A673 (cell line): Measurements from ENCODE around the gene DNAH8. TPM values are rescaled to one million over a fixed set of nuclear protein-coding genes. Genes with fewer than 3 reads are reported as not detected.

ENCODE experiments used
- BruUV-seq: library from RNA; stranded (reverse); fragments of 400-500 nt; replicated peaks from 2 replicates; lab custom pipeline; 2021; lab: Mats Ljungman, UMichigan
- CTCF ChIA-PET: fragments of 300-600 bp; sonication (Branson Sonifier 250); formaldehyde crosslinking; loops from one replicate; lab custom pipeline; 2022; ENCODE audit warnings: antibody characterized with exemption; lab: Charles Lee
- POLR2A ChIA-PET: fragments of 300-600 bp; sonication (Branson Sonifier 250); formaldehyde crosslinking; loops from one replicate; lab custom pipeline; 2022; ENCODE audit warnings: antibody characterized with exemption; ENCODE audit not compliant: low non-redundant PET; lab: Charles Lee
- DNase-seq: peaks from one replicate; pipeline ENCODE4 v3.0.0-alpha.2; 2015; ENCODE audit warnings: low spot score
- H3K27ac ChIP-seq: fragments of 200-600 bp; sonication (generic); 2 replicates; pipeline ENCODE4 v1.5.1; 2016; ENCODE audit warnings: mixed run types, low read depth, mild to moderate bottlenecking, mixed read lengths, antibody characterized with exemption, low read length; ENCODE audit not compliant: poor library complexity, severe bottlenecking
- H3K27me3 ChIP-seq: fragments of 200-600 bp; sonication (generic); replicated peaks from 2 replicates; pipeline ENCODE4 v1.6.1; 2017; ENCODE audit warnings: mixed run types, low read depth, mild to moderate bottlenecking, mixed read lengths, antibody characterized with exemption, low read length; ENCODE audit not compliant: insufficient read depth, poor library complexity
- H3K36me3 ChIP-seq: fragments of 200-600 bp; sonication (generic); 2 replicates; pipeline ENCODE4 v1.6.1; 2016; ENCODE audit warnings: mixed run types, mild to moderate bottlenecking, mixed read lengths, antibody characterized with exemption, low read length; ENCODE audit not compliant: insufficient read depth, poor library complexity, severe bottlenecking
- H3K4me1 ChIP-seq: fragments of 200-600 bp; sonication (generic); 2 replicates; pipeline ENCODE4 v1.6.1; 2017; ENCODE audit warnings: mixed run types, mild to moderate bottlenecking, mixed read lengths, antibody characterized with exemption, low read length; ENCODE audit not compliant: insufficient read depth, poor library complexity, severe bottlenecking
- H3K4me3 ChIP-seq: fragments of 200-600 bp; sonication (generic); 2 replicates; pipeline ENCODE4 v1.5.1; 2016; ENCODE audit warnings: low read depth, mixed run types, mild to moderate bottlenecking, mixed read lengths, low read length; ENCODE audit not compliant: poor library complexity, severe bottlenecking
- H3K9me3 ChIP-seq: fragments of 200-600 bp; sonication (generic); 2 replicates; pipeline ENCODE4 v1.6.1; 2016; ENCODE audit warnings: mixed run types, low read depth, mild to moderate bottlenecking, mixed read lengths, antibody characterized with exemption, low read length; ENCODE audit not compliant: poor library complexity, severe bottlenecking
- EZH2 ChIP-seq: fragments of 200-600 bp; sonication (generic); IDR thresholded peaks from 2 replicates; pipeline ENCODE4 v1.6.1; 2017; ENCODE audit warnings: borderline replicate concordance, low read depth, mild to moderate bottlenecking, mixed read lengths, antibody characterized with exemption, low read length; ENCODE audit not compliant: poor library complexity, severe bottlenecking
- intact Hi-C: fragments of 100-400 bp; cut with micrococcal nuclease; formaldehyde crosslinking; loops from one replicate; pipeline ENCODE4 v1.10.0; 2022; ENCODE audit not compliant: unreplicated experiment
- total RNA-seq: library from RNA; stranded (reverse); gene quantifications from 2 replicates; pipeline ENCODE4 v1.2.3, GENCODE V29; 2021
- TF ChIP-seq, protein P1 (sequence below): fragments of 300-800, 200-600 bp; sonication (generic); conservative IDR thresholded peaks from 2 replicates; pipeline ENCODE4 v1.5.1; 2017; ENCODE audit warnings: low read depth, mild to moderate bottlenecking, antibody characterized with exemption, low read length, moderate library complexity, mixed read lengths

DNAH8 gene
- total RNA-seq, 1 experiment from 2014 or later = not detected

- no peak for DNase-seq
- Histone ChIP-seq H3K4me1 (no peaks in the 10 kb centered on the region), H3K4me3 (no peak overlapping the region), H3K27me3 (peaks cover 17% of the 10 kb centered on the region), H3K36me3 (no peaks in the 10 kb centered on the region), H3K27ac (no peak overlapping the region), H3K9me3 (no peaks in the 10 kb centered on the region)
- BruUV-seq = no TSS peak
- TF ChIP-seq, protein P1, sequence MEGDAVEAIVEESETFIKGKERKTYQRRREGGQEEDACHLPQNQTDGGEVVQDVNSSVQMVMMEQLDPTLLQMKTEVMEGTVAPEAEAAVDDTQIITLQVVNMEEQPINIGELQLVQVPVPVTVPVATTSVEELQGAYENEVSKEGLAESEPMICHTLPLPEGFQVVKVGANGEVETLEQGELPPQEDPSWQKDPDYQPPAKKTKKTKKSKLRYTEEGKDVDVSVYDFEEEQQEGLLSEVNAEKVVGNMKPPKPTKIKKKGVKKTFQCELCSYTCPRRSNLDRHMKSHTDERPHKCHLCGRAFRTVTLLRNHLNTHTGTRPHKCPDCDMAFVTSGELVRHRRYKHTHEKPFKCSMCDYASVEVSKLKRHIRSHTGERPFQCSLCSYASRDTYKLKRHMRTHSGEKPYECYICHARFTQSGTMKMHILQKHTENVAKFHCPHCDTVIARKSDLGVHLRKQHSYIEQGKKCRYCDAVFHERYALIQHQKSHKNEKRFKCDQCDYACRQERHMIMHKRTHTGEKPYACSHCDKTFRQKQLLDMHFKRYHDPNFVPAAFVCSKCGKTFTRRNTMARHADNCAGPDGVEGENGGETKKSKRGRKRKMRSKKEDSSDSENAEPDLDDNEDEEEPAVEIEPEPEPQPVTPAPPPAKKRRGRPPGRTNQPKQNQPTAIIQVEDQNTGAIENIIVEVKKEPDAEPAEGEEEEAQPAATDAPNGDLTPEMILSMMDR = no peak
- TF ChIP-seq EZH2 = no peak
- POLR2A ChIA-PET = no interaction called here
- CTCF ChIA-PET = no interaction called here
- intact Hi-C loops = no loop called here
Observed at GRCh38 chr6:38750968-38751615, 36.0 kb downstream of the DNAH8 start.

DNA sequence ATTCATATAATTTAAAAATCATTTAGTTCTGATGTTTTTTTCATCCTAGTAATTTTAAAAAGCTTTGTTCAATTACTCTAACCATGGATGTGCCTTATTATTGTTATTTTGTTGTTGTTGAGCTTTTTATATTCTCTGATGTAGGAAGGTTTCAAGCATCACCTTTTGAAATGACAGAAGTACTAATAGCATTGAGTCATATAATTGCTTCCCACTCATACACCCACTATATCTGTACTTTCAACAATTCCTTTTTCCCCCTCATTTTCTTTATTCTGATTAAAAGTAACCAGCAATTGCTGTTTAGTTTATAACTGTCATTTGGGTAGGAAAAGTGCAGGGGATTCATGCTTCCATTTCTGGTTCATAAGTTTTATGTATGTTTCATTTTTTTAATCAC lies 38.6 kb downstream of the DNAH8 start:
- Histone ChIP-seq H3K9me3 (no peaks in the 10 kb centered on the region), H3K36me3 (no peaks in the 10 kb centered on the region), H3K27ac (no peak overlapping the region), H3K4me1 (no peaks in the 10 kb centered on the region), H3K4me3 (no peak overlapping the region), H3K27me3 (no peaks in the 10 kb centered on the region)
- TF ChIP-seq, protein P1 = no peak
- TF ChIP-seq EZH2 = no peak
- POLR2A ChIA-PET = no interaction called here
- DNase-seq = no peak
- no TSS peak for BruUV-seq
- CTCF ChIA-PET = no interaction called here
- intact Hi-C loops = no loop called here

DNA sequence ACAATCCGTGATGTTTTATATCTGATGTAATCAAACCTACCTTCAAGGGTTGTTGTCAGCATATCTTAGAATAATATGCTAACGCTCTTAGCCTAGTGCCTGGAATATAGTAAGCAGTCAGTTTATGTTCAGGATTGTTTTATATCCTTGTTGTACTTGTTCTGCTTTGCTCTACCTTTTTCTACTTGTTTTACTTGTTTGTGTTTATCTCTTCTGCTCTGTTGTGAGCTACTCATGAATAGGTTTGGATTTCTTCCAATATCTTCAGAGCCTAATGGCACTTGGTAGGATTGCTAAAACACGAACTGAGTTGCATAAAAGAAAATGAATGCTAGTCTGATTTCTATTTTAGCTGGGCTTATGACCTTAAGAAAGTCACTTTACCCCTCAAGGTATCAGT lies 40.1 kb downstream of the DNAH8 start:
- CTCF ChIA-PET = no interaction called here

More for the DNA sequence above, 40.1 kb downstream of the DNAH8 start:
- TF ChIP-seq EZH2 = no peak
- TF ChIP-seq, protein P1 = no peak
- Histone ChIP-seq H3K36me3 (no peaks in the 10 kb centered on the region), H3K27me3 (no peaks in the 10 kb centered on the region), H3K9me3 (no peaks in the 10 kb centered on the region), H3K27ac (no peak overlapping the region), H3K4me3 (no peak overlapping the region), H3K4me1 (no peaks in the 10 kb centered on the region)
- POLR2A ChIA-PET = no interaction called here
- intact Hi-C loops = no loop called here
- no peak for DNase-seq
- no TSS peak for BruUV-seq
